NCI-H2196 treated with DMSO at 0.1 percent for 48 hours (cell line): ENCODE results near the gene TSSK2.

Experiments used
- DNase-seq: peaks from one replicate; lab custom pipeline; 2025; ENCODE audit not compliant: unreplicated experiment; lab: John Stamatoyannopoulos, UW

TSSK2 gene

DNA sequence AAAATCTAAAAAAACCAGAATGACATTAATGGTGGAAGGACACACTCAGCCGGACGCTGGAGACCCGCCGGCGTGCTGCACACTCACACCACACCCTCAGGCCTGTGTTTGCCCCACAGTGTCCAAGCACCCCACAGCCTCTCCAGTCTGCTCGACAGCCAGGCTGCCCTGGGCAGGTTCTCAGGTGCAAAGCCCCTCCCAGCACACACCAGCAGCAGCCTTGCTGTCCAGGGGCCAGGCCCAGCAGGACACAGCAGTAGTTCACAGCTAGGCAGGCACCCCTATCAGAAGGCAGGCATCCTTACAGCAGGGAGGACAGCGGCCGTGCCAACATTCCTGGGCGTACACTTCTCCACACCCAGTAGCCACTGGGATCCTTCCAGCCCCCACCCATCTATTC lies 49.1 kb downstream of the TSSK2 start:
- DNase-seq: no peak

DNA sequence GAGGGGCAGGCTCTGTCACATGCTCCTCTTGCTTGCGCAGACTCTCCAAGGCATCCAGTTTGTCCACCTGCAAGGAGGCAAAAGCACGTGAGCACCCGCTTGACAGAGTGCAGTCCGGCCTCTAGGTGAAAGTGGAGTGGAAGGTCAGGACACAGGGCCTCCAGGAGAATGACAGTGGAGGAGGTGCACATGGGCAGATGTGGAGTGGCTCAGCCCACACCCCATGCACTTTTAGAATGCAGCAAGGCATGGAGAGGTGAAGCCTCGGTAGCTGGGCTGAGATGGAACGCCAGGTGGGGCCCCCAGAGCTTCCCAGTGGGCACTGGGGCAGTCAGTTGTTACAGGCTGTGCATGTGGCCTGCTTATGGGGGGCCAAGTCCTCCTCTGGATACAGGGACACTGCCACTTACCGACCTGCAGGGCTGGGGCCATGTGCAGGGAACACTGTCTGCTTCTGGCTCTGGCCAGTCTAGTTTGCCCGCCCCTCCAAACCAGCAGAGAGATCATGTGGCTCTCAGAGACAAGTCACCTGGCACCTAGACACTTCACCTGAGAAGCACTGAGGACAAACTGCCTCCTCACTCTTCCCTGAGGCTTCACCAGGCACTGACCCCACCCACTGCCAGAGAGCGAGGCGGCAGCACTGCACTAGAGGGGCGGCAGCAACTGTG lies 49.8 kb downstream of the TSSK2 start:
- DNase-seq: no peak

DNA sequence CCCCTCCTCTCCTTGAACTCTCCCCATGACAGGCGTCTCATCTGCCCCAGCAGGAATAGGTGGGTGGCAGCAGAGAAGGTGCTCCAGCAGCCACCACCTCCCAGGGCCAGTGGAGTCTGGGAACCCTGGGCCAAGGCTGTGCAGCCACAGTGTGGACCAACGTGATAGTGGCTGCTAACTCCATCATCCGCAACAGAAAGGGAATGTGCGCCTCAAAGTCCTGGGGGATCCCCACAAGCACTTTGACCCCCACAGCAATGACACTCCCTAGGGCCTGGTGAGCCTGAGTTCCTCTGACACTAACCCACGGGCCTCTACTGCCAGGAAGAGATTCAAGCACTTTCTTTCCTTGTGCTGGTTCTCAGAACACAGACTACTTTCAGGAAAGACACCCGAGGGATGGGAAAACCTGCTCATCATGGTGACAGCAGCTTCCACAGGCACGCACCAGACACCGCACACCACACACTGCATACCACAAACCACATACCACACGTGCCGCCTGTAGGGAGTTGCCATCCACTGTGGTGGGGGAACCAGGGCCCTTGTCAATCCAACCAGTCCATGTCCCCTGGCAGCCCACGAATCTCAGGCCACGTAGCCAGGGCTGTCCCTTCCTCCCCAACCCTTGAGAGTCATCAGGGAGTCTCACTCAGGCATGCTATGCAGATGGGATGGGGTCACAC lies 50.8 kb downstream of the TSSK2 start:
- DNase-seq: no peak
